HG03139 (cell line): ENCODE measurements around the gene BAZ2A.
A peak's percentile ranks its signal among the peaks of the same experiment; 100 is the strongest.
"Not testable (repeated sequence)": the region's sequence is repeated elsewhere in the genome, so short reads cannot be mapped to it uniquely, and the experiment has no call there.

Experiments
- ATAC-seq: cut with Tn5 transposase; IDR thresholded peaks from one replicate; pipeline ENCODE4 v1.9.1; 2021; ENCODE audit not compliant: unreplicated experiment

Gene BAZ2A

DNA sequence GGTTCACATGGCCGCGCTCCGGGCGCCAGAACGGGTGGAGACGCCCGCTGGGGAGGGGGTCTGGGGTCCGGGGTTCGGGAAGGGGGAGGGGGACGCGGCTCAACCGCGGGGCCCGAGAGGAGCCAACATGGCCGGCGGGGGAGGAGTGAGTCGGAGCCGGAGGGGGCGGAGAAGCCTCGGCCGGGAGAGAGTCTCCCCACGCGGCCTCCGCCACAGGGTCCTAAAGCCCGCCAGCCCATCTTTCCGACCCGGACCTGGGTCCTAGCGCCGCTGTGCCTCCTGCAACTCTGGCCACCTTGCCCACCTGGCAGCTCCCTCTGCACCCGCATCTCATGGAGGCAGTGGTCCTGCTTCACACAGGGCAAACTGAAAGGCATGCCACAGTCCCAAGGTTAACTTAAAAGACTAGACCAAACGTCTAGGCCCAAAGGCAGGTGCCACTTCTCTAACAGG is at the start of gene BAZ2A:
BAZ2A (minus strand) TSS at position 147 of the 453 bp plus-strand sequence. CDS start 12,796 bp downstream, outside the sequence.
- ATAC-seq: peak; percentile 48

DNA sequence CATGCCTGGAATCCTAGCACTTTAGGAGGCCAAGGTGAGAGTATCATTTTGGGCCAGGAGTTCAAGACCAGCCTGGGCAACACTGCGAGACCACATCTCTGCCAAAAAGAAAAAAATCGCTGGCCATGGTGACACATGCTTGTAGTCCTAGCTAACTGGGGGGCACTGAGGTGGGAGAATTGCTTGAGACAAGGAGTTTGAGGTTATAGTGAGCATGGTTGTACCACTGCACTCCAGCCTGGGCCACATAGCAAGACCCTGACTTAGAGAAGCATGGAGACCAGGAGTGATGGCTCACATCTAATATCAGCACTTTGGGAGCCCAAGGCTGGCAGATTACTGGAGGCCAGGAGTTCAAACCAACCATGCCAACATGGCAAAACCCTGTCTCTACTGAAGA is 48.7 kb upstream of the BAZ2A start:
- no peak for ATAC-seq

DNA sequence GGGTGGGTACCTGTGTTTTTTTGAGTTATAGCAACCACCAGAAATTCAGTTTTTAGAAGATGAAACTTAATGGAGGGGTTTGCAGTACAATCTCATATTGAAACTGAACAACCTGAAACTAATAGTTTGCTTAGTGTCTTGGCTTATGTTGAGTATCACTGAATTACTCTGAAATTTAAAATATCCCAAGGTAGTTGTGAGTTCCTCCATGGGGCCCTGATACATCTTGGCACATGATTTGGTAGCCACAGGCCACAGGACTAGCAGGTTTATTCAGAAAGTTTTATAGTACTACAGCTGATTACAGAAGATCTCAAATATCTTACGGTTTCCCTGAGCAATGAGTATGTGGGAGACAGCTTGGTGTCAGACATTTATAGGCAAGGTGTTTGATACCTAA is 47.6 kb upstream of the BAZ2A start:
- ATAC-seq: no peak

DNA sequence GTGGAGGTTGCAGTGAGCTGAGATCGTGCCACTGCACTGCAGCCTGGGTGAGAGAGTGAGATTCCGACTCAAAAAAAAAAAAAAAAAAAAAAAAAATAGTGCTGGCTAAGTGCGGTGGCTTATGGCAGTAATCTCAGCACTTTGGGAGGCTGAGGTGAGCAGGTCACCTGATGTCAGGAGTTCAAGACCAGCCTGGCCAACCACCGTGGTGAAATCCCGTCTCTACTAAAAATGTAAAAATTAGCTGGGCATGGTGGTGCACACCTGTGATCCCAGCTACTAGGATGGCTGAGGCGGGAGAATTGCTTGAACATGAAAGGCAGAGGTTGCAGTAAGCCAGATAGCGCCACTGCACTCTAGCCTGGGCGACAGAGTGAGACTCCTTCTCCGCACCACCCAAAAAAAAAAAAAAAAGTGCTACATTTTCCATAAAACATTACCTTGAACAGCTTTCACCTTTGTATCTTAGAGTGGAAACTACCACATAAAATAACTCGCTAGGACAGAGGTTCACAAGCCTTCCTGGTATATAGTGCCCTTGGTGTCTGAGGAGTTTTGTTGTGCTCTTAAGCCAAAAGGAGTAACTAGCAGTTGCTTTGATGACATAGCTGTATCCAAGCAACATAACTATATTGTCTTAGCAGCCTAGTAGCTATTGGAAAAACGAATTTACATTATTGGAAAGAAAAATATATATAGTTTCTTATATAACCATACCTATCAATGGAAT is 46.9 kb upstream of the BAZ2A start:
- ATAC-seq: no peak

DNA sequence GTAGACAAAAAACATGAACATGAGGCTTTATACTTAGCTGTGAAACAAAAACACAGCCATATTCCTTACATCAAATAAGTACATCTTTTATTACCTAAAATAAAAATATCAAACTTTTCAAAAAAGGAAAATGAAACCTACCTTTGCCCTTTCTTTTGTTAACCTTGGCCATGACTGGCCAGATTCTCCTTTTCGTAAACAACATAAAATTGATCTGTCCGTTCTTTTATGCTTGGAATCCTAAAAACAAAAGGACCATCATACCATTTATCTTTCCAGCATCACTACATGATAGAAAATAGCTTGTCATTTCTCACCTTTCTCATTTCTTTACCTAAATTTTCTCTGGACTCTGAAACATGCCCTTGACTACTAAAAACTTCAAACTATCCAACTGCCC is 41.5 kb upstream of the BAZ2A start:
- no peak for ATAC-seq

DNA sequence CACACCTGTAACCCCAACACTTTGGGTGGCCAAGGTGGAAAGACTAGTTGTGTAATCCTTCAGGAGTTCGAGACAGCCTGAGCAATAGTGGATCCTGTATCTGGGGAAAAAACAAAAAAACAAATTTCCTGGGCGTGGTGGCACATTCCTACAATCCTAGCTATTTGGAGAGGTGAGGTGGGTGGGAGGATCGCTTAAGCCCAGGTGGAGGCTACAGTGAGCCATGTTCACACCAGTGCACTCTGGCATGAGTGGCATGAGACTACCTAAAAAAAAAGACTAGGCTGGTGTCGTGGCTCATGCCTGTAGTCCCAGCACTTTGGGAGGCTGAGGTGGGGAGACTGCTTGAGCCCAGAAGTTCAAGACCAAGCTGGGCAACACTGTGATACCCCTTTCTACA is 40.7 kb upstream of the BAZ2A start:
- ATAC-seq: no peak

DNA sequence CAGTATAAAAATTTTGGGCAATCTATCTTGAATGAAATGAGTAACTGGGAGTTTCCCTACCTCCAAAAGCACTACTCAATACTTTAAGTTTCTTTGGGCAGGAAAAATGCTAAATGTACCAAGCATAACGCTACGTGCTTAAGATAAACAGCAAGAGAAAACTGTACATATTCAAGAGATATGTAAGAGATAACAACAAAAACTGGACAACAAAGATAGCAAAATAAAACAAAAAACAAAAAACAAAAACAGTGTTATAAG is 38.0 kb upstream of the BAZ2A start:
- no peak for ATAC-seq

DNA sequence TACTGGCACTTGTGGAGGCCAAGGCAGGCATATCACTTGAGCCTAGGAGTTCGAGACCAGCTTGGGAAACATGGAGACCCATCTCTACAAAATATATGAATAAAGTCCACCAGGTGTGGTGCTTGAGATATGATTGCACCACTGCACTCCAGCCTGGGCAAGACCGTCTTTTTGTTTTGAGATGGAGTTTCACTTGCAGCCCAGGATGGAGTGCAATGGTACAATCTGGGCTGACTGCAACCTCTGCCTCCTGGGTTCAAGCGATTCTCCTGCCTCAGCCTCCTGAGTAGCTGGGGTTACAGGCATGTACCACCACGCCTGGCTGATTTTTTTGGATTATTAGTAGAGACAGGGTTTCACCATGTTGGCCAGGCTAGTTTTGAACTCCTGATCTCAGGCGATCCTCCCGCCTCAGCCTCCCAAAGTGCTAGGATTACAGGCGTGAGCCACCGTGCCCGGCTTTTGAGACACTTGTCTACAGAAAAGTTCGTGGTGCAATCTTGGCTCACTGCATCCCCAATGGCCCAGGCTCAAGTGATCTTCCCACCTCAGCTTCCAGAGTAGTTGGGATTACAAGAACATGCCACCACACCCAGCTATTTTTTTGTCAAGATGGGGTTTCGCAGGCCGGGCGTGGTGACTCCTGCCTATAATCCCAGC is 32.0 kb upstream of the BAZ2A start:
- no peak for ATAC-seq

DNA sequence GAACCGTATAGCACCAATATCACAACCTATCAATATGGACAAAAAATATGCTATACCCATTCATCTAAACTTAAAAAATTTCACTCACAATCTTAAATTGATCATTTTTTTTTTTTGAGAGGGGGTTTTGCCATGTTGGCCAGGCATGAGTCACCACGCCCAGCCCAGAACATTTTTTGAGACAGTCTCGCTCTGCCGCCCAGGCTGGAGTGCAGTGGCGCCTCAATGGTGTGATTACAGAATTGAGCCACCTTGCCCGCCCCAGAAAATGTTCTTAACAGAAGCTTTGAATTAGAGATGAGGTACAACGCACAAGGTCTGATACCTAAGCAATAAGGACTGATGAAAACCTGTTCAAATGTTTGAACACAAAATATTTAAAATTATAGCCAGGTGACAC is 31.4 kb upstream of the BAZ2A start:
- ATAC-seq: no peak

DNA sequence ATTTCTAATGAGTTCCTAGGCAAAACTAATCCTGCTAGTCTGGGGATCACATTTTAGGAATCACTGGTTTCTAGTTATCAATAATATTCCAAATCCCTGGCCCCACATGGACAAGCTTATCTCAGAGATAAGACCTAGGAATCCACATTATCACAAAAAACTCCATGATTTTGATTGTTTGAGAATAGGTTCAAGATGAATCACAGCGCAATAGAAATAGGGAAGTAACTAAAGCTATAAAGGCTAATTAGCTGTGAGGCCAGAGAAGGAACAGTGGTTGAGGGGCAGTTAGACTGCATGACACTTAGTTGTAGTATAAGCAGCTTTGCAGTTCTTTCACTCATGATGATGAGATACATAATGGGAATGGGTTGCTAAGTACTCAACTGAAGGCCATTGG is 28.8 kb upstream of the BAZ2A start:
- no peak for ATAC-seq

DNA sequence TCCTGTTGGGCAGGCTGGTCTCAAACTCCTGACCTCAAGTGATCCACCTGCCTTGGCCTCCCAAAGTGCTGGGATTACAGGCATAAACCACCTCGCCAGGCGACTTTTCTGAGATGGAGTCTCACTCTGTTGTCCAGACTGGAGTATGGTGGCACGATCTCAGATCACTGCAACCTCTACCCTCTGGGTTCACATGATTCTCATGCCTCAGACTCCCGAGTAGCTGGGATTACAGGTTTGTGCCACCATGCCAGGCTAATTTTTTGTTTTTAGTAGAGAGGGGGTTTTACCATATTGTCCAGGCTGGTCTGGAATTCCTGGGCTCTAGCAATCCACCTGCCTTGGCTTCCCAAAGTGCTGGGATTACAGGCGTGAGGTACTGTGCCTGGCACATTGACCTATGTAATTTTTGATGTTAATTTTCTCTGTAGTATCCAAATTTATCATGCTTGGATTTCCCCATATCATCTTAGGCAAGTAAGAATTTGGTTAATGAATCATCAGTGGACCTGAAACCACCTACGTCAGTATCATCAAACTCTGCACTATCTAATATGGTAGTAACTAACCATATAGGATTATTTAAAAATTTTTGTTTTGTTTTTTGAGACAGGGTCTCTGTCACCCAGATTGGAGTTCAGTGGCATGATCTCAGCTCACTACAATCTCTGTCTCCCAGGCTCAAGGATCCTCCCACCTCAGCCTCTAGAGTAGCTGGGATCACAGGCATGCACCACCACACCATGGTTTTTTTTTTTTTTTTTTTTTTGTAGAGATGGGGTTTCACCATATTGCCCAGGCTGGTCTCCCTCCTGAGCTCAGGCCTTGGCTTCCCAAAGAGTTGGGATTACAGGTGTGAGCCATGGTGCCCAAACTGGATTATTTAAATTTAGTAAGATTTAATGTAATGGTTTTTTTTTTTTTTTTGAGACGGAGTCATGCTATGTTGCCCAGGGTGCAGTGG is 27.6 kb upstream of the BAZ2A start:
- no peak for ATAC-seq

DNA sequence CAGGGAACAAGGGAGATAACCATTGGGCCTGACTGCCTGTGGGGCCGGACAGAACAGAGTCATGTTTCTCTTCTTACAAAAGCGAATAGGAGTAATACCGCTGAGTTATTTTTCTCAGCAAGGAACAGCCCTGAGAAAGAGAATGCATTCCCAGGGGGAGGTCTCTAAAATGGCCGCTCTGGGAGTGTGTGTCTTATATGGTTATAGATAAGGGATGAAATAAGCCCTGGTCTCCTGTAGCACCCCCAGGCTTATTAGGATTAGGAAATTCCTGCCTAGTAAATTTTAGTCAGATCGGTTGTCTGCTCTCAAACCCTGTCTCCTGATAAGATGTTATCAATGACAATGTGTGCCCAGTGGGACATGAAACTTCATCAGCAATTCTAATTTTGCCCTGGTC is 23.7 kb upstream of the BAZ2A start:
- not testable (repeated sequence) for ATAC-seq

DNA sequence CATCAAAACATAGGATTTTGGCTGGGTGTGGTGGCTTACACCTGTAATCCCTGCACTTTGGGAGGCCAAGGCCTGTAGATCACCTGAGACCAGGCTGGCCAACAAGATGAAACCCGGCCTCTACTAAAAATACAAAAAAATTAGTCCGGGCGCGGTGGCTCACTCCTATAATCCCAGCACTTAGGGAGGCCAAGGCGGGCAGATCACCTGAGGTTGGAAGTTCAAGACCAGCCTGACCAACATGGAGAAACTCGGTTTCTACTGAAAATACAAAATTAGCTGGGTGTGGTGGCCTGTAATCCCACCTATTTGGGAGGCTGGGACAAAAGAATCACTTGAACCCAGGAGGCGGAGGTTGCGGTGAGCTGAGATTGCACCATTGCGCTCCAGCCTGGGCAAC is 17.9 kb upstream of the BAZ2A start:
- ATAC-seq: not testable (repeated sequence)

DNA sequence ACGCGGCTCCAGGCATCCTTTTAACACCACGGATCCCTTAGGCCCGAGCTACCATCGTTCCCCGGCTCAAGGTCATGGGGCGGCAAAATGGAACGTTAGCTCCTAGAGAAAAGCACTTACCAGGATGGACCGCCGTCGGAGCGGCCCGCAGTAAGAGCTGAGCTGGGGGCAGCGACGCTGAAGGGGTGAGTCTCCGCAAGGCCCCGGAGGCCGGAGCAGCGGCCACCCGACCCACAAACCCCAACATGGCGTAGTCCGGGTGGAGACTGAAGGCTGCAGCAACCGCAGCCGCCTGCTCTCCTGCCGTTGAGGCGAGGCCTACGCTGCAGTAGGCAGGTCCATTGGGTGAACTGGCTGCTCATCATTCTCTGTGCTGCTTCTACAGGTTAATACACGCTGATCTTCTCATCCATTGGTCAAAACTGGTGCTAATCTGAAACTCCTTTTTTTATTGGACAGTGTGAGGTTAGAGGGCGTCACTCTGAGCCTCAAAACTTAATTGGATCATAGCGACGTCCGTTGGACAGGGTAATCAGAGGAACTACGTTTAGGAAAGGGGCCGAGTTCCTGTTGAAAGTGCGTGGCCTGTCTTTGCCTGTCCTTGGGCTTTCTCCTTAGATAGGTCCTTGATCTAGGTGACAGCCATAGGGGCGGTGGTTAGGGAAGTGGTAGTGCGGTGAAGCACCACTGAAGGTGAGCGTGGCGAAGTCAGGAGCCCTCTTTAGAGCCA is 15.8 kb upstream of the BAZ2A start, which contains the start of gene ATP5F1B:
ATP5F1B (minus strand) TSS at position 268 of the 730 bp plus-strand sequence; CDS start at position 247, 21 bp downstream.
- ATAC-seq: peak; percentile 97

DNA sequence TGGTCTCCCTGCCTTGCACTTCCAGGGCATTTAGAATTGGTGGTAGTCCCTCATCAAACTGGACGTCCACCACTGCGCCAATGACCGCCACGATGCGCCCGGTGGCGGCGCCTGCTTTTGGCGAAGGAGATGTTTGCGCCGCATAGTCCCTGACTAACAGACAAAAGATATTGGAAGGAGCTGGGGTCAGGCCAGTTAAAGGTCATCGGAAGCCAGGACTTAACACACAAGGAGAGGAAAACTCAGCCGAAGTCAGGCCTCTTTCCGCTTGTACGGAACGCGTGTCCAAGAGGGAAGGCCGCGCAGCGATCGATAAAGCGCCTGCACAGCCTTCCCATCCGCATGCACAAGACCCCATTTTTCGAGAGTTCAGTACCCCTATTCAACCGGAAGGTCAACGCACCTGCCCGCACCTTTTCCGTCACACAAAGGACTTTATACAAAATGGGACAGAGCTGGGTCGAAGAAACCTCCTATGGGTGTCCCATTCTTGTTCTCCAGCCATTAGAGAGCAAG is 15.1 kb upstream of the BAZ2A start:
- ATAC-seq: no peak

DNA sequence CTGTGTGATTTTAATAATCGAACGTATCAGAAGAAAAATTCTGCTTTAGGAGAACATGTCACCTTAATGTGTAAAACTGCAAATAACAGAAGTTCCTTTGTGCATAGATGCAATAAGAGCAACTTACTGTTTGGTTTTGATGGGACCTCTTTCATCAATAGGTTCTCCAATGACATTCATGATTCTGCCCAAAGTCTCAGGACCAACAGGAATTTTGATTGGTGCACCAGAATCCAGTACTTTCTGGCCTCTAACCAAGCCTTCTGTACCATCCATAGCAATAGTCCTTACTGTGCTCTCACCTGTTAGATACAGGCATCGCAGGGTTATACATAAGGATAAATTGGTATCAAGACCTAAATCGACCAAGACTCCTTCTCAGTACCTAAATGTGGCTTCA is 14.5 kb upstream of the BAZ2A start:
- no peak for ATAC-seq

DNA sequence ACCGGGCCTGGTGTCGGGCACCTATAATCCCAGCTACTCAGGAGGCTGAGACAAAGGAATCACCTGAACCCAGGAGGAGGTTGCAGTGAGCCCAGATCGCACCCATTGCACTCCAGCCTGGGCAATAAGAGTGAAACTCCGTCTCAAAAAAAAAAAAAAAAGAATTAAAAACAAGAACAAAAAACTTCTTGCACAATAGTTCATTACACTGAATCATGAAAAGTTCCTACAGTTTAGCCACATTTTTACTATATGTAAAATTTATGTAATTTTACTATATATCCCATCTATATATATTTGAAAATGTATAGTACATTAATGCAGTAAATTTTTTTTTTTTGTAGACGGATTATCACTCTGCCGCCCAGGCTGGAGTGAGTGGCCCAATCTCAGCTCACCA is 11.1 kb upstream of the BAZ2A start:
- no peak for ATAC-seq

DNA sequence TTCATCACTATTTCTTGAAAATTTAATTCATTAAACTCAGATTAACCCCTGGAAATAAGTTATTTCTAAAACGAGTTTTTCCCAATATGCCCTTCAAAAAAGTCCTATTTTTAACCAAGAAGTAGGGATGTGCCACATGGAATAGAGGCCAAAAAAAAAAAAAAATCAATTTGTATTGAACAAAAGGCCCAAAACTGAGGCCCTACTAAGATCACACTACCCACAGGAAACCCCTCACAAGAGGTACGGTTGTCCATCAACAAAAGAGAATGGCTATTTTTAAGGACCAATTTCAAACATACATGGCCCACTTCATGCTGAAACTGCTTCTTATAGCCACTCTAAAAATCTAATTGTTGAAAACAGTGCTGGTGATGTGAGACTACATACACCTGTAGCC is 7.5 kb upstream of the BAZ2A start:
- ATAC-seq: no peak

DNA sequence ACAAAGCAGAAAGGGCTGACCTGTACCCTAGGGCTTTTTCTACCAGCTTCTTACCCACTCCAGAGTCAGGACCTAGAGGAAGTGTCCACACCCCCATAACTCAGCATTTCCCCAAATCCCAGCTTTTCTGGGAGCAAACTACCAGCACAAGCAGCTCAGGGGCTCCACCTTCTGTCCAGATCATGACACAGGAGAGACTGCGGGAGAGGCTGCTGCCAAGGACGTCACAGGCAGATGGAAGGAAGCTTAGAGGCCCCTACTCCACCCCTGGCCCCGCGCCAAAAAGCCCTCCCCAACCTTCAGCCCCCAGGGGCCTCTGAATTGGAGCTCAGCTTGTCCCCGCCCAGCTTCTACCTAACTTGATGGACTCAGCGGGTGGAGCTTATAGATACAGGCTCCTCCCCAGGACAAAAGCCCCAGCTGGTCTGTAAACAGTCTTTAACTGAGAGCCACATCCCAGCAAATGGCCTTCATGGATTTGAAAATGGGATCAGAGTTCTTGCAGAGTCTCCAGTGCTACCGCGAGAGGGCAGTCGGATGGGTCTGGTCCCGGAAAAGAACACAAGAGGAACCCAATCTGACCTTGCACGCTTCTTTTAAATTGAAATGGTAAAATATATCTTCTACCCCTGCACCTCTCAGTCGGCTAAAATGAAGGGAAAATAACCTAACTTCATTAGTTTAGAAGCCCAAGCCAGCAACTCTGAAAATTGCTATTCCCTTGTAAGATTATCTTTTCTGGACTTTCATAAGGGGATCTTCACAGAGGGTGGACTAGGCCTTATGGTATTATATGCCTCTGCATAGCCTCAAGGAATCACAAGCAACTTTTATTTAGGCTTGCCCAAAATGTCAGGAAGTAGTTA is 6.8 kb upstream of the BAZ2A start:
- ATAC-seq: peak; percentile 37
